Osteocyte (in vitro differentiated cells): ENCODE data around the gene PARN. TPM values are rescaled to one million over a fixed set of nuclear protein-coding genes. Genes with fewer than 3 reads are reported as not detected.

Experiments
- DNase-seq: peaks from one replicate; pipeline ENCODE4 v3.0.0; 2021; ENCODE audit warnings: mixed read lengths; ENCODE audit not compliant: unreplicated experiment; ENCODE audit errors: extremely low spot score
- H3K27ac Mint-ChIP-seq: one replicate; pipeline ENCODE4 v1.8.0; 2021; ENCODE audit warnings: mild to moderate bottlenecking, mixed read lengths; ENCODE audit not compliant: unreplicated experiment
- H3K27me3 Mint-ChIP-seq: one replicate; pipeline ENCODE4 v1.8.0; 2021; ENCODE audit warnings: mixed read lengths; ENCODE audit not compliant: unreplicated experiment
- H3K36me3 Mint-ChIP-seq: one replicate; pipeline ENCODE4 v1.8.0; 2021; ENCODE audit warnings: mixed read lengths; ENCODE audit not compliant: unreplicated experiment
- H3K4me1 Mint-ChIP-seq: one replicate; pipeline ENCODE4 v1.8.0; 2021; ENCODE audit warnings: mixed read lengths; ENCODE audit not compliant: unreplicated experiment
- H3K4me3 Mint-ChIP-seq: one replicate; pipeline ENCODE4 v1.8.0; 2021; ENCODE audit warnings: mild to moderate bottlenecking, moderate library complexity, mixed read lengths; ENCODE audit not compliant: unreplicated experiment
- H3K9me3 Mint-ChIP-seq: one replicate; pipeline ENCODE4 v1.8.0; 2021; ENCODE audit warnings: mixed read lengths; ENCODE audit not compliant: unreplicated experiment
- CTCF ChIP-seq: fragments of 200-600 bp; sonication (generic); IDR thresholded peaks from 2 replicates; pipeline ENCODE4 v1.5.0; 2021; ENCODE audit warnings: antibody characterized with exemption, mild to moderate bottlenecking, moderate library complexity
- total RNA-seq: library from RNA; stranded (reverse); gene quantifications from 2 replicates; pipeline ENCODE4 v1.2.1, GENCODE V29; 2021

The PARN gene
- total RNA-seq, 1 donor from 2014 or later: 34.2 TPM

- Mint-ChIP-seq H3K4me1 (peaks cover 6% of the 10 kb centered on the region), H3K9me3 (no peaks in the 10 kb centered on the region), H3K36me3 (no peaks in the 10 kb centered on the region), H3K27me3 (peaks cover 2% of the 10 kb centered on the region), H3K27ac (no peak overlapping the region), H3K4me3 (no peak overlapping the region)
- no peak for DNase-seq
- no peak for TF ChIP-seq CTCF
Observed at GRCh38 chr16:14392960-14393359, 237.1 kb downstream of the PARN start.

GRCh38 chr16:14389359-14389758 lies 240.7 kb downstream of the PARN start:
- no peak for TF ChIP-seq CTCF
- Mint-ChIP-seq H3K36me3 (no peaks in the 10 kb centered on the region), H3K9me3 (peaks cover 3% of the 10 kb centered on the region), H3K27me3 (peaks cover 2% of the 10 kb centered on the region), H3K27ac (no peak overlapping the region), H3K4me1 (no peaks in the 10 kb centered on the region), H3K4me3 (no peak overlapping the region)
- no peak for DNase-seq

GRCh38 chr16:14388243-14388642 lies 241.8 kb downstream of the PARN start:
- DNase-seq: no peak
- Mint-ChIP-seq H3K27ac (no peak overlapping the region), H3K4me1 (no peaks in the 10 kb centered on the region), H3K36me3 (no peaks in the 10 kb centered on the region), H3K9me3 (peaks cover 3% of the 10 kb centered on the region), H3K4me3 (no peak overlapping the region), H3K27me3 (peaks cover 2% of the 10 kb centered on the region)
- TF ChIP-seq CTCF: no peak

- Mint-ChIP-seq H3K9me3 (peaks cover 3% of the 10 kb centered on the region), H3K4me3 (no peak overlapping the region), H3K27me3 (peaks cover 2% of the 10 kb centered on the region), H3K4me1 (no peaks in the 10 kb centered on the region), H3K27ac (no peak overlapping the region), H3K36me3 (no peaks in the 10 kb centered on the region)
- DNase-seq: no peak
- no peak for TF ChIP-seq CTCF
Observed at GRCh38 chr16:14386115-14386514, 243.9 kb downstream of the PARN start.

Other genes with a start within 250 kb of the PARN start
- gene BFAR, start 2.7 kb upstream of the PARN start, total RNA-seq: 76.6 and 78.2 TPM in 2 replicates
- gene PLA2G10, start 64.0 kb upstream of the PARN start, total RNA-seq: not detected in 2 replicates
- 1.2 TPM in 1 of 2 replicates, not detected in the other for gene NPIPA3, start 73.2 kb upstream of the PARN start, total RNA-seq
- gene NPIPA2, start 112.3 kb upstream of the PARN start, total RNA-seq: 9.0 and 9.5 TPM in 2 replicates
- gene NOMO1, start 203.5 kb upstream of the PARN start, total RNA-seq: 95.4 and 109 TPM in 2 replicates